ENCODE measurements around the gene MIER1. TPM values are rescaled to one million over a fixed set of nuclear protein-coding genes. Genes with fewer than 3 reads are reported as not detected.

Gene MIER1
- total RNA-seq, 2 donors from 2014 or later: 43.1 to 76.8 TPM

DNA sequence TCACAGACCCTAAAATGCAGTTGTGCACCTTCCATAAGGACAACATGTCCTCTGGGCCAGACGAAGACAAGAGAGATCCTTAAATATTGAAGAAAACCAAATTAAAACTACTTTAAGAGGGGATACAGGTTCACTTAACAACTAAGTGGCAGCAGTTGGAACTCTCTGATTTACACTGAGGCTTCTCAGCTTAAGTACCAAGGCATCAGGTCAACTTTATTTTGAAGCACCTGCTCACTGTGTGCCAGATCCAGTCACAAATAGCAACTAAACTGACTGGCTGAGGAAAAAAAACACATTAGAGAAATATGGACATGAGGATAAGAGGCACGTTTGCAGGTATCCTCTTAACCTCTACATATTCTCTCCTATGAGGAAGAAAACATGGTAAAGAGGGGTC is 96.0 kb downstream of the MIER1 start:
- TF ChIP-seq, protein P1, sequence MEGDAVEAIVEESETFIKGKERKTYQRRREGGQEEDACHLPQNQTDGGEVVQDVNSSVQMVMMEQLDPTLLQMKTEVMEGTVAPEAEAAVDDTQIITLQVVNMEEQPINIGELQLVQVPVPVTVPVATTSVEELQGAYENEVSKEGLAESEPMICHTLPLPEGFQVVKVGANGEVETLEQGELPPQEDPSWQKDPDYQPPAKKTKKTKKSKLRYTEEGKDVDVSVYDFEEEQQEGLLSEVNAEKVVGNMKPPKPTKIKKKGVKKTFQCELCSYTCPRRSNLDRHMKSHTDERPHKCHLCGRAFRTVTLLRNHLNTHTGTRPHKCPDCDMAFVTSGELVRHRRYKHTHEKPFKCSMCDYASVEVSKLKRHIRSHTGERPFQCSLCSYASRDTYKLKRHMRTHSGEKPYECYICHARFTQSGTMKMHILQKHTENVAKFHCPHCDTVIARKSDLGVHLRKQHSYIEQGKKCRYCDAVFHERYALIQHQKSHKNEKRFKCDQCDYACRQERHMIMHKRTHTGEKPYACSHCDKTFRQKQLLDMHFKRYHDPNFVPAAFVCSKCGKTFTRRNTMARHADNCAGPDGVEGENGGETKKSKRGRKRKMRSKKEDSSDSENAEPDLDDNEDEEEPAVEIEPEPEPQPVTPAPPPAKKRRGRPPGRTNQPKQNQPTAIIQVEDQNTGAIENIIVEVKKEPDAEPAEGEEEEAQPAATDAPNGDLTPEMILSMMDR (IDR thresholded peaks at IDR 0.05): no peak
- H3K9ac ChIP-seq (ENCODE audit: low read depth in 2 of 2, low read length in 2 of 2): no peak overlapping the region
- H3K36me3 ChIP-seq: no peaks in the 10 kb centered on the region
- H3K4me3 ChIP-seq: no peak overlapping the region
- no peaks in the 10 kb centered on the region for H3K27me3 ChIP-seq
- H3K27ac ChIP-seq: no peak overlapping the region
- H3K9me3 ChIP-seq: no peaks in the 10 kb centered on the region
- intact Hi-C loops (cut with DNase I): no loop called here
- H3K4me1 ChIP-seq: no peaks in the 10 kb centered on the region
- DNase-seq: no peak

DNA sequence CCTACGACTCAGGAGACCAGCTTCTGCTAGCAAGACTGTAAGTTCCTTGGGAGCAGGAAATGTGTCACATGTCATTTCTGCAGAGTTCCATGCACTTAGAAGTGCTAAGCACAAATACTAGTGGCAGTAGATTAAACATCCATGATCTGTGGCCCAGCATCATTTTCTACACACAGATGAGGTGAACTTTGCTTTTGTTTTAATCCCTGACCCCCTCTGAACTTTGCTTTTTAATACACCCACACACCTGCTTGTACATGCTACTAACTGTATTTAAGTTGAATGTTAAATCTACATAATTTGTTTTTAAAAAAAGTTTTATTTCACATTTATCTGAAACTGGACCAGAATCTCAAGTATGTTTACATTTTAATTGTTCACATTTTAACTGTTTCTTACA is 104.7 kb downstream of the MIER1 start:
- TF ChIP-seq, protein P1 (IDR thresholded peaks at IDR 0.05): no peak
- no peak overlapping the region for H3K27ac ChIP-seq
- H3K9me3 ChIP-seq: no peaks in the 10 kb centered on the region
- H3K9ac ChIP-seq (ENCODE audit: low read depth in 2 of 2, low read length in 2 of 2): no peak overlapping the region
- intact Hi-C loops (cut with DNase I): no loop called here
- no peak for DNase-seq
- no peaks in the 10 kb centered on the region for H3K4me1 ChIP-seq
- H3K27me3 ChIP-seq: no peaks in the 10 kb centered on the region
- H3K4me3 ChIP-seq: no peak overlapping the region
- H3K36me3 ChIP-seq: no peaks in the 10 kb centered on the region

DNA sequence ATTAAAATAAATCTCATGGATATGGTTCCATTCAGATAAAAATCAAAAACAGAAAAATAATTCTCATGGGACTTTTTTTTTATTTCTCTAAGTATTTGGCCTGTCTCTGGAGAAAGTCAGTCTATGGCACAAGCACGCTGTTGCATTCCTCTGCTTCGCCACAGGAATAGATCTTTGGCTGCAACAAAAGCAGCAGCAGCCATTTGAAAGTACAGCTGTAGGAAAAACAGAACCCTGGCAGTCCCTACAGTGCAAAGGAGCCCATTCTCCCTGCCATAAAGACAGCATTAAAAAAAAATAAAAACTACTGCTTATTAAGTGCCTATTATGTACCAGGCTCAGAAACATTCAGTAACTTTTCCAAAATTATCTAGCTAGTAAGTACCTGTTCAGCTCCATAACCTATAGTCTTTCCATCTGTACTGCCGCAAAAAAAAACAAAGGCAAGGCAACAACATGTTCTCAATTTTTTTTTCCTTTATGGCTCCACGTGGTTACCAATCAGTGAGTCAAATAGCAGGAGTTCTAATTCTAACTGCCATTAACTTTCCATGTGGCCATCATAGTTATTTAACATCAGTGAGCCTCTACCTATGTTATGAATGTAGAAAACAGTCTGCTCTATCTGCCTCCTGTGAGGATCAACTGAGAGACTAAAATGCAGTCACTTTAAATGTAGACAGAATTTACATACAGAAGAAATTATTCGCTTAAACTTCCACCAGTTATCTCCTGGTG is 106.5 kb downstream of the MIER1 start:
- Histone ChIP-seq H3K27ac (no peak overlapping the region), H3K4me3 (no peak overlapping the region), H3K9me3 (no peaks in the 10 kb centered on the region), H3K36me3 (no peaks in the 10 kb centered on the region), H3K9ac (ENCODE audit: low read depth in 2 of 2, low read length in 2 of 2) (no peak overlapping the region), H3K27me3 (no peaks in the 10 kb centered on the region), H3K4me1 (no peaks in the 10 kb centered on the region)
- intact Hi-C loops (cut with DNase I): no loop called here
- DNase-seq: no peak
- TF ChIP-seq, protein P1 (IDR thresholded peaks at IDR 0.05): no peak

DNA sequence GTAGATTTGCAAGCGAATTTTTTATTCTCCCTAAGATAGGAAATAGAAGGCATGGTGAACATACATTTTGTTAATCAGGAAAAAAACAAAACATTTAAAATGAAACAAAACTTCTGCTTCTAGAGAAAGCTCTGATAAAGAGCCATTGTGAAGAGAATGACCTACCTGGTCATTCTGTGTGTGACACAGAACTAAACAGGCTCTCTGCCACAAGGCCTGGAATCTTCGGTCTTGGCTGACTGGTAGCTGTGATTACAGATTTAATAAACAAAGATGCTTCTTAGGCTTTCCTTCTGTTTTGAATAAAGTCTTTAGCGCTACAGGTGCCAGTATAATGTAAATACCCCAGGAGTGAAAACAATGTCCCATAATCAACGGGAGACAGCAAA is 107.1 kb downstream of the MIER1 start:
- TF ChIP-seq, protein P1 (IDR thresholded peaks at IDR 0.05): no peak
- intact Hi-C loops (cut with DNase I): no loop called here
- Histone ChIP-seq H3K4me1 (no peaks in the 10 kb centered on the region), H3K9me3 (no peaks in the 10 kb centered on the region), H3K27ac (no peak overlapping the region), H3K27me3 (no peaks in the 10 kb centered on the region), H3K9ac (ENCODE audit: low read depth in 2 of 2, low read length in 2 of 2) (no peak overlapping the region), H3K36me3 (no peaks in the 10 kb centered on the region), H3K4me3 (no peak overlapping the region)
- DNase-seq: no peak

Other genes with a start within 250 kb of the MIER1 start
- under 1 TPM in 1 of 2 donors, not detected in 1; 0.72 TPM for gene DYNLT5, start 172.5 kb upstream of the MIER1 start, total RNA-seq
- 10 to 100 TPM in 1 of 2 donors, 1 to 10 TPM in 1; 1.6 to 27.2 TPM for gene INSL5, start 123.7 kb upstream of the MIER1 start, total RNA-seq
- 10 to 100 TPM; 11.4 to 12.8 TPM for gene DNAI4, start 134 bp upstream of the MIER1 start, total RNA-seq
- 10 to 100 TPM; 48.1 to 75.9 TPM for gene SLC35D1, start 129.2 kb downstream of the MIER1 start, total RNA-seq
- not detected for gene C1orf141, start 210.0 kb downstream of the MIER1 start, total RNA-seq
- gene IL23R, start 241.5 kb downstream of the MIER1 start, total RNA-seq: 1 to 10 TPM; 1.2 to 1.3 TPM

All from colonic mucosa (tissue), 4 donors.